GM19438 (cell line): ENCODE results near the gene KAZN.
"Not testable (repeated sequence)": the region's sequence is repeated elsewhere in the genome, so short reads cannot be mapped to it uniquely, and the experiment has no call there.

Experiments
- ATAC-seq: cut with Tn5 transposase; IDR thresholded peaks from one replicate; pipeline ENCODE4 v1.9.1; 2021; ENCODE audit warnings: low read depth; ENCODE audit not compliant: unreplicated experiment

KAZN gene

GRCh38 chr1:15134285-15134684, 535.8 kb downstream of the KAZN start:
- ATAC-seq: no peak

GRCh38 chr1:15135604-15136003, 537.1 kb downstream of the KAZN start:
- ATAC-seq: not testable (repeated sequence)

- no peak for ATAC-seq
Observed at GRCh38 chr1:15137809-15138208, 539.3 kb downstream of the KAZN start.

- ATAC-seq: no peak
Observed at GRCh38 chr1:15139654-15140350, 541.3 kb downstream of the KAZN start.

- ATAC-seq: no peak
Observed at GRCh38 chr1:15141935-15142539, 543.6 kb downstream of the KAZN start.

- no peak for ATAC-seq
Observed at GRCh38 chr1:15145327-15145726, 546.8 kb downstream of the KAZN start.

- ATAC-seq: no peak
Observed at GRCh38 chr1:15146142-15146680, 547.7 kb downstream of the KAZN start.

GRCh38 chr1:15146971-15147376, 548.5 kb downstream of the KAZN start:
- ATAC-seq: no peak

GRCh38 chr1:15148004-15148403, 549.5 kb downstream of the KAZN start:
- ATAC-seq: no peak

GRCh38 chr1:15148475-15148874, 550.0 kb downstream of the KAZN start:
- no peak for ATAC-seq

- no peak for ATAC-seq
Observed at GRCh38 chr1:15148941-15149340, 550.5 kb downstream of the KAZN start.

- no peak for ATAC-seq
Observed at GRCh38 chr1:15150376-15150775, 551.9 kb downstream of the KAZN start.

- ATAC-seq: no peak
Observed at GRCh38 chr1:15151377-15151806, 552.9 kb downstream of the KAZN start.

GRCh38 chr1:15151871-15152270, 553.4 kb downstream of the KAZN start:
- ATAC-seq: no peak

GRCh38 chr1:15152318-15153183, 554.1 kb downstream of the KAZN start:
- no peak for ATAC-seq

- no peak for ATAC-seq
Observed at GRCh38 chr1:15153184-15153841, 554.8 kb downstream of the KAZN start, which contains the start of gene TMEM51. Gene TMEM51, plus strand, starts transcription at chr1:15153747. Its CDS starts 61,341 bp downstream, at chr1:15215088.

GRCh38 chr1:15153842-15154479, 555.5 kb downstream of the KAZN start:
- no peak for ATAC-seq

- no peak for ATAC-seq
Observed at GRCh38 chr1:15154480-15155036, 556.1 kb downstream of the KAZN start.

- ATAC-seq: no peak
Observed at GRCh38 chr1:15155191-15155590, 556.7 kb downstream of the KAZN start.
